Hematopoietic multipotent progenitor cell treated with erythropoietin and hydrocortisone succinate and interleukin-3 and kit ligand, for 6 days (in vitro differentiated cells): ENCODE data around the gene NEDD4.
A peak's percentile ranks its signal among the peaks of the same experiment; 100 is the strongest.
"Not testable (repeated sequence)": the region's sequence is repeated elsewhere in the genome, so short reads cannot be mapped to it uniquely, and the experiment has no call there.

Experiments
- DNase-seq: peaks from one replicate; pipeline ENCODE4 v3.0.0-alpha.2; 2015

The NEDD4 gene

DNA sequence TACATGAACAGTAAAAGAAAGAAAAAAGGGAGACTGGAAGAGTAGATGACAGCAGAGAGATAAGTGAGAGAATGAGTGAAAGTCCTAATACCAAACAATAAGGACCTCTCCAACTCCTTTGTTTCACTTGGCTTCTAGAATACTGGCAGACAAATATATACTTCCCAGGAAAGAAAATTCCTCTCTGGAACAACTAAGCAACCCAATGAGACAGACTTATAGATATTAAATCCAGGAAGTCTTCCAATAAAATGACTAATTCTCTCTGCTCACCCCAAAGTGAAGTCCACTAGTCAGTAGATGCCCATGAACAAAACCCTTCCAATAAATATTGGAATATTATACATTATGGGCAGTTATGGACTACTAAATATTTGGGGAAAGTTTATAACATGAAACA, 114.2 kb downstream of the NEDD4 start:
- no peak for DNase-seq

DNA sequence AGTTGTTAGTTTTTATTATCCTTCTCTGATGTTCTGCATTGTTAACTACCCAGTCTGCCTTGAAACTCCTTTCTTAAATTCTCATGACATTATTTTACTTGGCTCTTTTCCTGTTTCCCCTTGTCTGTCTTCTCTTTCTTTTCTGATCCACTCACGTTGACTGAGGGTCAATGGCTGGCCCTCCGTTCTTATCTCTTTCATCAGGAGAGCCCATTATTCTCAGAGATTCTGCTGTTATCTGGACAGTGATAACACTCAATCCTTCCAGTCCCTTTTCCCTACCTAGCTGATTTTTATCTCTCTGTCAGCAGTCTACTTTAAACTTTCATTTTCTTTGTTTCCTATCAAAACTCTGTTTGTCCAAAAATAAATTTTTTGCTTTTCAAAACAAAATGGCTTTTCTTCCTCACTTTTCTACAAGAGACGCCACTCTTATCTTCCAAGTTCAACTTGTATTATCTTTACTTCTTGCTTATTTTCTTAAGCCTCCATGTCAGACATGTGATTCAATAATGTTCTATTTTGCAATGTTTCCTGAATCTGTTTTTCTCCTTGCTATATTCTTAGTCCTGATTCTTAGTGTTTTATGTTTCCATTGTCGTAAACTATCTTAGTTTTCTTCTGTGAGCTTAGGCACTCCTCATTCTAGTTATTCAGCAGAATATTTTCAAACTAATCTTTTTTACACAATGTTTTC, 120.2 kb downstream of the NEDD4 start:
- DNase-seq = no peak

DNA sequence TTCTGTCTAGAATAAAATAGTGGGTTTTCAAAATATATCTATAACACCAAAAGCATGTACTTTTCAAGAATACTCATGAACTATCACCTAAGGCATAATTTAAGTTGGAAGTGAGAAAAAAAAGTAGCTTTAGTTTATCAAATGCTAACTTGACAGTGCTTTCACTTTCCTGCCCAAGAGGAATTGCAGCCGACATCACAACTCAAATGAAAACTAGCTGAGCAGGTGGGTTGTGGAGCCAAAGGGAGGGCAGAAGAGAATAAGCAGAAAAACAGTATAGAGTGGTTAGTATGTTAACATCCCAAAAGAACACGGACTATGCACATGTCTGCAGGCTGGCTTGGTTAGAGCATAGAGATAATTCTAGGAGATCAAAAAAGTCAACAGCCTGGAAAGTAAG, 120.9 kb downstream of the NEDD4 start:
- no peak for DNase-seq

DNA sequence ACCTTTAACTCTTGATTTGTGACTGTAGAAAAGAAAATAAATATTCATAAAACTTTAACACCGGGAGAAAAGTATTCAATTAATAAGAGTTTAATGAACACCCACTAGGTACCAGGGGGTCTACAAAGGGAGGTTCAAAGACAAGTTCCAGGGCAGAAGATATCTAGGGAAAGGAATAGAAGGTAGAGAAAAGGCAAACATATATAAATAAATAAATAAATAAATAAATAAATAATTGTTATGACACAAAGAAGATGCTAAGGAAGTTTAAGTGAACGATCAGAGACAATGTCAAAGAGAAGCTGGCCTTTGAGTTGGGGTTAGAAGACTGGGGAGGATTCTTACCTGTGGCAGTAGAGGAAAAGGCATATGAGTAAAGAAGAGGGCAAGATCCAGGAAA, 123.8 kb downstream of the NEDD4 start:
- DNase-seq = no peak

DNA sequence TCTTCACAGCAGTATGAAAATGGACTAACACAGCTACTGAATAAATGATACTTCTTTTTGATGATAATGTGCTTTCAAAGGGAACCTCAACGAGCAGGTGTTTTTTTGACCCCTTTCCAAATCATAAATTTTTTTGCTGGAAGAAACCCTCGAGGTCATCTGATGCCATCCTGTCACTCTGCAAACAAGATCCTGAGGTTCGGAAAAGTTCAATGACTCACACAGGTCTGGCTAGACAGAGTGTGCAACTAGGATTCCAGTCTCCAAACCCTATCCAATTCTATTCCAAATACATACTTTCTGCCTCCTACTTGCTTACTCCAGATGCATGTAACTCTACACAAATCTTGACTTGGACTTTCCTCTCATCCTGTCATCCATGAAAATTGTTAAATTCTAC, 124.7 kb downstream of the NEDD4 start:
- DNase-seq = no peak

DNA sequence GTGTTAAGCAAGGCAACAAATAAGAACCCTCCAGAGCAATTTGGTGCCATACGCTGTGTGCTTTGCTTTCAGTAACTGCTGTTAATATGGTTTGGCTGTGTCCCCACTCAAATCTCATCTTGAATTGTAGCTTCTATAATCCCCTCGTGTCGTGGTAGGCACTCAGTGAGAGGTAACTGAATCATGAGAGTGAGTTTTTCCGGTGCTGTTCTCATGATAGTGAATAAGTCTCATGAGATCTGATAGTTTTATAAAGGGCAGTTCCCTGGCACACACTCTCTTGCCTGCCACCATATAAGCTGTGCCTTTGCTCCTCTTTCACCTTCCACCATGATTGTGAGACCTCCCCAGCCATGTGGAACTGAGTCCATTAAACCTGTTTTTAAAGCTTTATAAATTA, 125.1 kb downstream of the NEDD4 start:
- not testable (repeated sequence) for DNase-seq

DNA sequence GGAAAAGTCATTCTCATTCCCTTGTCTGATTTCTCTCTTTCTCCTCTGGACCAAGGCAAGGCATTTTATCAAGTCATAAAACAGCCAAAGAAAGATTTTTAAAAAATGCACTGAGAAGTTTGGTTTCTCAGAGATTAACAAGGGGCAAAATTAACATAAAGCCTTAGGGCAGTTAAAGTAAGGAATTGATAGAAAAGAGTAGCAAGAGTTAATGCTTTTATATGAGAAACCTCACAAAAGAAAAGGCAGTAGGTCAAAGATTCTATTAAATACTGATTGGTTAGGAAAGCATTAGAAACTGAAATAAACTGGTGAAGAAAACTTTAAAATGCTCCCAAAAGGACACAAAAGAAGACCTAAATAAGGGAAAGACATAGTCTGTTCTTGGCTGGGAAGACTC, 129.5 kb downstream of the NEDD4 start:
- no peak for DNase-seq

DNA sequence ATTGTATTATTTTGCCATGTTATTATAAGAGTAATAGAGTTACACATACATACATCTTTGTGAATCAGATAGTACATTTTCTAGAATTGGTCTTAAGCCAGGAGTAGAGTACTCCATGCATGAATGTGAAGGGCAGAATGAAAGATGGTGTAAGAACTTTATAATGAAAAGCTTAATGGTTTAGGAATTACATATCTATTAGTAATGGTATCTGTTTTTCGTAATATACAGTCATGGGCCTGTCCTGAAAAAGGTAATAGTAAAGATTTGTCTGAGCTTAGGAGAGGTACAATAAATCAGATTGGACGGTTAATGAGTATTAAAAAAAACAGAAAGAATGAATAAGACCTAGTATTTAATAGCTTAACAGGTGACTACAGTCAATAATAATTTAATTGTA, 132.3 kb downstream of the NEDD4 start:
- no peak for DNase-seq

DNA sequence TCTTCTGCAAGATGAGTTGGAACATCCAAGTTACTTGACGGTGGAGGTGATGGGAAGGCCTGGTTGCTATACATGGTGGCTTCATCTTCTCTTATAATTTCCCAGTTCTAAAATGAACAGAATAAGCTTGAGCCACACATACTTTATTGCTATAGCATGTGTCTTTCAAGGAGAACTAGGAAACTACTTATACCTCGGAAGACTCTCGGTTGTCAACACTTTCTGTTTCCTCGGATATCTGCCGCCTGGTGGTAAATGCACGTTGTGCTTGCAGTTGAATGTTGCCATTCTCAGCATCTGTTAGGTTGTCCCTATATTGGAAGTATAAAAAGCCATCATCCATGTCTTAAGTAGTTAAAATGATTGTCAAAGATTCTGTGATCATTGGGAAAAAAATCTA, 132.9 kb downstream of the NEDD4 start:
- no peak for DNase-seq

DNA sequence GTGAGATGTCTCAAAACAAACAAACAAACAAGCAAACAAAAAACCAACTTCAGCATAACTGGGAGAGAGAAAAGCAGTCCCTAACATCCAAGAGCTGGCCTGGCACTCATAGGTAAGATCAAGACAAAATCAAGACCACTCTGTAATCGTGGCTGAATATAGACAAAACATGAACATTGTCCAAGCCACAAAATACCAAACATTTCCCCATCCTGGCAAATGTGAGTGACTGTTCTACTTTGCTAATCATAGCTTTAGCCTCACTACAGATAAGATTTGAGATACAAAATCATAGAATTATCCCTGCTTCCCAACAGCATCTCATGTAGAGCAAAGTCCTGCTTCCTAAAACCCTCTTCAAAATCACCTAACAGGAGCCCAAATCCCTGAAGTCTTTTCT, 133.7 kb downstream of the NEDD4 start:
- DNase-seq = no peak

DNA sequence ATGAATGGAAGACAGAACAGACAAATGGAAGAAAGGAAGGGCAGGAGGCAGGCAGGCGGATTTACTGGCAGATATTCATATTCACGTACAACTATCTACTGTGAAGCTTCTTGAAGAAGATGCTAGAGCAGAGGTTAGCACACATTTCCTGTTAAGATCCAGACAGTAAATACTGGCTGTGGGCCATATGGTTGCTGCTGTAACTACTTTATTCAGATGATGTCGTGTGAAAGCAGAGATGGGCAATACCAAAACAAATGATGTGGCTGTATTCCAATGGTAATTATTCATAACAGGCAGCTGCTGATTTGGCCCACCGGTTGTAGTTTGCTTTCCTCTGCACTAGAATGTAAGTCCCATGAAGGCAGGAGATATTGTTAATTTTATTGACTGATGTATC, 134.8 kb downstream of the NEDD4 start:
- DNase-seq = no peak

DNA sequence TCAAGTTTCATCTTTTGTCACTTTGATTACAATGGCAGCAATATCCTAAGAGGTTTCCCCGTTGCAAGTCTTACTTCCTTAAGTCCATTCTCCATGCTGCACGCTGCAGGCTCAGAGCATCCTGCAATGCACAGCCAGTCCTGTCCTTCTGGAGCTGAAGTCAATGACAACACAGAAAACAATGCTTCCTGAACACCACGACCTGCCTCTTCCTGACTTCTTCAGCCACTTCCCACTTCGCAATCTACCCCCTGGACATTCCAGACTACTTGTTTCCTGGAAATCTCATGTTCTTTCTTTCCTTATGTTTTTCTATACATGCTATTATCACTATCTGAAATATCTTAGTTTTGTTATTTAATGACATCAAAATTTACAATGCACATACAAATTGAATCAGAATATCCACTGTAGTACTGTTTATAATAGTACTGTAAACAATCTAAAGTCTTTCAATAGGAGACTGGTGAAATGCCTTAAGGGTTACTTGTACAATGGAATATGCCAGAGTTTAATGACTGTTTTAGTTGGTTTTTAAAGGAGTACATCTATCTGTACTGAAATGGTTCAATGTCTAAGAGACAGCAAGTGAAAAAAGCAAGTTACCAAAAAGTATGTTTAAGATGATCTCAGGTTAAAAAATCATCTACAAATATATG, 136.8 kb downstream of the NEDD4 start:
- no peak for DNase-seq

DNA sequence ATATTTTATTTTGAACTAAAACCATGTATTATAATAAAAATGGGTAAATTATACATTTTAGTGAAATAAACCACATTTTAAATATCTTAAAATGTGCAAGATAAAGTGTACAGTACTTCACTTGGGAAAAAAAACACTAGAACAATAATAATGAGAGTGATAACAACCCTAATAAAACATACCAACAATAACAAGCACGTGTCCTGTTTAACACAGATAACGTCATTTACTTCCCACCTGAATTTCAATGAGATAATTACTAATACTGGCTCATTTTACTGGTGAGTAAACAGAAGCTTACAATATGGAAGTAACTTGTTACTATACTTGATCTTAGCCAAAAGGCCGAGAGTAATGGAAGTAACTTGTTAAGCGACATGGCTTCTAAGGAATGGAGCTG, 140.3 kb downstream of the NEDD4 start:
- no peak for DNase-seq

DNA sequence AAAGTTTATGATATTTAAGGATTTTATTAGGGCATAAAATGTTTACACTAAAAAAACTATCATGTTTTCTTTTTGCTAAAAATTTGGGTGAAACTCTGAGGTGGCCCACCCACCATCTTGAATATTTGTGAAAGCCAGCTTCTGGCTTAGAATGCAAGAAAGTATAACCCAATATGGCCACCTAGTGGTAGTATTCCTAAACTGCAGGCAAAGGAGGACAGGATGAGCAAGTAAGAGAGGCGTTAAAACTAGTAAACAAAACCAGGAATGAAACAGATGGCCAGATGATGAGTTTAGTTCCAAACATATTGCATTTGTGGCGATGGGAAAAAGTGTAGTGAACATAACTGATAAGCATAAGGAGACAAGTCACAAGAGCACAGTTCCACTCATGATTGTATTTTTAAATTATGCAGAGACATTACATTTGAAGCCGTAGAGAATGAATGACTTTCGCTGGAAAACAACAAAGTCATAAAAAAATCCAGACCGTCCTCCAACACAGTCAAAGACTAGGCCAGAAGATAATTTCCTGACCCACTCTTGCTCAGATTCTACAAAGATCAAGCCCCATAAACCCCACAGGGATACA, 147.2 kb downstream of the NEDD4 start:
- DNase-seq = peak; percentile 84

DNA sequence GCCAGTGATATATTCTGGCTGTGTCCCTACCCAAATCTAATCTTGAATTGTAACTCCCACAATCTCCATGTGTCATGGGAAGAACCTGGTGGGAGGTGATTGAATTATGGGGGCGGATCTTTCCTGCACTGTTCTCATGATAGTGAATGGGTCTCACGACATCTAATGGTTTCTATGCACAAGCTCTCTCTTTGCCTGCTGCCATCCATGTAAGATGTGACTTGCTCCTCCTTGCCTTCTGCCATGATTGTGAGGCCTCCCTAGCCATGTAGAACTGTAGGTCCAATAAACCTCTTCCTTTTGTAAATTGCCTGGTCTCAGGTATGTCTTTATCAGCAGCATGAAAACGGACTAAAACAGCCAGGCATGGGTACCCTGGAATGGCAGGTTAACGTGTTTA, 150.5 kb downstream of the NEDD4 start:
- not testable (repeated sequence) for DNase-seq

DNA sequence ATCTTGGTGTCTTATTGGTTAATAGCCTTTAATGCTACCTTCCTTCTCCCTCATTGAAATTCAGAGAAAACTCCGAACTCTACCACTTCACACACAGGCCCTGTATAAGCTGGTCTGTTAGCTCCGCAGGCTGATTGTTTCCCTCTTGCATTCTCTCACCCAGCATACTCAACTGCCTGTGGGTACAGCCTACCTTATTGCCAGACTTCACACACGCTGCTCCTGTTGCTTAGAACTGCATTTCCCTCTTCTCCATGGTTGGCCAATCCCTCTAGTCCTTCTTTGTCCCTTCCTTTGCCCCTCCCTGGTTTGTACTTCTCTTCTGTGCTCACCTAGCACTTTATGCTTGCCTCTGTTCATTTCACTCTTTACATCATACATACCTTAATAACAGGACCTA, 157.5 kb downstream of the NEDD4 start:
- no peak for DNase-seq

DNA sequence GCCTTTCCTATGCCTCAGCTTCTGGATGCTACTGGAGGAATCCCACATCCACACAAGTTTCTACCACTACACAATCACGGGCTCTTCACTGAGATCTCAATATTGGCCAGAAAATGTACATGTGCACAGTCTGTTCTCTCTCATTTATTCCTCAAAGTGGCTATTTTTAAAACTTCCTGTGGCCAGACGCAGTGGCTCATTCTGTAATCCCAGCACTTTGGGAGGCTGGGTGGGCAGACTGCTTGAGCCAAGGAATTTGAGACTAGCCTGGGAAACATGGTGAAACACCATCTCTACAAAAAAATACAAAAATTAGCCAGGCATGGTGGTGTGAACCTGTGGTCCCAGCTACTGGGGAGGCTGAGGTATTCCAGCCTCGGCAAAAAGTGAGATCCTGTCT, 159.1 kb downstream of the NEDD4 start:
- DNase-seq = no peak

DNA sequence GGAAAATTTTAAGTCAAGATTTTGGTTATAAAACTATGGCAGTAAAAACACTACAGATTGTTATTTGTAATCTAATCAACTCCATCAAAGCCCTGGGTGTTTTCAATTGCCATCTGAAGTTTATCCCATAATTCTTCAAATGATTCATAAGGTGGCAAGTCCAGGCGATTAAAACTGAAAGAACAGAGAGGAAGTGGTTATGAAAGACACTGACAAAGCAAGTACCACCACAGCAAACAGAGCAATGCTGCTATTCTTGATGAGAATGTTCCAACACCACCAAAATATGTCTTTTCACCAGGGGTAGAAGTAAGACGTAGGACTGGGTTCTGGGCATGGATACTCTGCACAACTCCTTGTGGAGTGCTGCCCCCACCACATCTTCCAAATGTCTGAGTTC, 163.6 kb downstream of the NEDD4 start:
- DNase-seq = peak; percentile 29

DNA sequence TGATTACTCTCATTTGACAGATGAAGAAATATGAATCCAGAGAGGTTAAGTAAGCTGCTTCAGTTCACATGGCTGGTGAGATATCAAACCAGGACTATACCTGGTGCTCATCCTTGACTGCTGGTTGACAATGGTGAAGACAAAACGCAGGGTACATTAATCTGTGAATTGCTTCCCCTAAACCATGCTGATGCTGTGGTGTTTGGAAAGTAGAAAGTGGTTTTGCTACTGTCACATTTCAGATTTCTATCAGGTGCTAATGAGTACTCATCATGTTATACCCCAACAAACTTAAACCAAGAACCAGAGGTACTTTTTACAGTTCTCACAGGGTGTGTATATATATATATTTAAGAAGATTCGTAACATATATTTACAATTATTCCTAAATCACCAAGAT, 165.5 kb downstream of the NEDD4 start:
- DNase-seq = no peak

DNA sequence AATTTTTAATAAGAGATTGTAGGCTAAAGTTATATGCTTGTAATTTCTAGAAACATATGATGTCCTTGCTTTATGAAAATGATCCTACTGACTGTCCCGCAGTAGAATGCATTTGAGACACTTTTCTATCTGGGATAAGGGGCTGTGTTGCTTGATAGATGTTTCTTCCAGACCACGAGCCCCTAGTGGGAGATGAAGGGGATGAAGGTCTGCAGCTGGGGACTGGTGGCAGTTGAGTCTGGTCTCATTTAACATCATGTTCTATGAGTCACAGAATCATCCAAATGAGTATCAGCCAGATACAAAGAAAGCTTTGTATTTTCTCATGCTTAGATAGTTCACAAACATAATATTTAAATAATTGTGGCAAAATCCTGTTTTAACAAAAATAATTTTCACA, 166.2 kb downstream of the NEDD4 start:
- no peak for DNase-seq

DNA sequence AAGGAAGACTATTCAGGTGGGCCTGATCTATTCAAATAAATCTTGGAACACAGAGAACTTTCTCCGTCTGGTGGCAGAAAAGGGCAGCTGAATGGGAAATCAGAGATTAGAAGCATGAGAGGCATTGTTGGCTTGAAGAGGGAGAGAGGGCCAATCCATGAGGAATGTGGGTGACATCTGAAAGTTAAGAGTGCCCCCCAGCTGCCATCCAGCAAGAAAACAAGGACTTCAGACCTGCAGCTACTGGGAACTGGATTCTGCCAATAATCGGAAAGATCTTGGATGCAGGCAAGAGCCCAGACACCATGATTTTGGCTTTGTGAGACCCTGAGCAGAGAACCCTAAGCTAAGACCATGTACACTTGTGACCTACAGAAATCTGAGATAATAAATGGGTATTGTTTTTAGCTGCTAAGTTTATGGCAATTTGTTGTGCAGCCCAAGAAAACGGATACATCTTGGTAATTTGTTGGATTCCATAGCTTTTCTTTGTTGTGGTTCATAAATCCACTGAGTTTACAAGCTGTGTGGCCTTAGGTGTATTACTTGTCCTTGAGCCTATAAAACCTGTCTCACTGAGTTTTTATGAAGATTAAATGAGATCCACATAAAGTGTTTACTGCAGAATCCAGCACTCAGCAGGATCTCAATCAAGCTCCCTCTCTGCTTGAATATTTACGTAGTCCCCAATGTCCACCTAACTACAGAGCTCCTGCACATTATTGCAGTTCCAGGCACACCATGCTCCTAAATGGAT, 168.4 kb downstream of the NEDD4 start:
- DNase-seq = no peak

DNA sequence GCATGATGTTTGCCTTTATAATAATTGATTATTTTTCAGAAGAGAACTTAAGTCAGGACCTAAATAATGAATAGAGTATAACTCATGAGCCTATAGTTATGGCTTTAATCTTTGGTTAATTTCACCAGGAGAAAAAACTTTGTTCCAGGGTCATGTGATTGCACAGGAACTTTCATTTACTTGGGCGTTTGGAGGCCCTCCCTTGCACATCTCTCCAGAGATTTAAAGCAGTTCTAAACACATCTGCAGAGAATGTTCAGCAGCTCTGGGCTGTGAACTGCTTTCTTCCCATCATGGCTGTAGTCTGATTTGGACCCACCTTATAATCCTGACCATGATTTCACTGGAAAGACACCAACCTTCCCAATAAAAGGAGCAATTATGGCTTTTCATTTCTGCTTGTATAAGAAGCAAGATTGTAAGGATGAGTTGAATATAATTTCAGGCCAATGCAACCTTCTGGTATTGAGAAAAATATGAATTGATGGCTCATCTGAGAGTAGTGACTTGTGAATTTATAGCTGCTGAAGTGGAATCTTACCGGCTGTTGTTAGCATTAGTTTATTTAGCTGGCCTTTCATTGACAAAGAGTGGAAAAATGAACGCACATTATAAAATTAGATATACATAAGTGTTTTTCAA, 169.6 kb downstream of the NEDD4 start:
- no peak for DNase-seq

DNA sequence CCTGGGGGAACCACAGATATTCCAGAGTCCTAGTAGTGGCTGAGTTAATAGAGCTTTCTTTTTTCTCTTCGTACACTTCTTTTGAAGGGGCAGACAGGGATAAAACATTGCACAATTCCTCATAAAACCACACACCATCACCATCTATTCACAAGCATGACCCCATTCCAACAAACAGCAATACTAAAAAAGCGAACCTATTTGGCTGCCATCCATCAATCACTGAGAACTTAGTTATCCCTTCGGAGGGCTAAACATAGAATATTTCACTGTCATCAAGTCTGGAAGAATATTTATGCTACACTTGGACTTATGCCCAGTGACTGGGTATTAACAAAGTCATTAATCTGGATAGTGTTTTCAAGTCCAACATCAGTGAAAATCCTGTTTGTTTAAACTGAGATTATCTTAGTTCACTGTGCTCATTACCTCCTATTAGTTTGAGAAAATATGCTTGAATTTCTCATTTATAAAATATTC, 170.2 kb downstream of the NEDD4 start:
- DNase-seq = no peak
